GM21619 (cell line): ENCODE measurements around the gene TET3.
"Not testable (repeated sequence)": the region's sequence is repeated elsewhere in the genome, so short reads cannot be mapped to it uniquely, and the experiment has no call there.

ENCODE experiments used
- ATAC-seq: cut with Tn5 transposase; IDR thresholded peaks from one replicate; pipeline ENCODE4 v1.9.1; 2021; ENCODE audit not compliant: unreplicated experiment

The TET3 gene

GRCh38 chr2:73984203-73984921 lies at the start of gene TET3:
TET3 (plus strand) TSS chr2:73984910; CDS start chr2:73986404, 1,494 bp downstream.
- ATAC-seq = no peak

GRCh38 chr2:73935641-73936040 lies 49.1 kb upstream of the TET3 start:
- ATAC-seq = no peak

DNA sequence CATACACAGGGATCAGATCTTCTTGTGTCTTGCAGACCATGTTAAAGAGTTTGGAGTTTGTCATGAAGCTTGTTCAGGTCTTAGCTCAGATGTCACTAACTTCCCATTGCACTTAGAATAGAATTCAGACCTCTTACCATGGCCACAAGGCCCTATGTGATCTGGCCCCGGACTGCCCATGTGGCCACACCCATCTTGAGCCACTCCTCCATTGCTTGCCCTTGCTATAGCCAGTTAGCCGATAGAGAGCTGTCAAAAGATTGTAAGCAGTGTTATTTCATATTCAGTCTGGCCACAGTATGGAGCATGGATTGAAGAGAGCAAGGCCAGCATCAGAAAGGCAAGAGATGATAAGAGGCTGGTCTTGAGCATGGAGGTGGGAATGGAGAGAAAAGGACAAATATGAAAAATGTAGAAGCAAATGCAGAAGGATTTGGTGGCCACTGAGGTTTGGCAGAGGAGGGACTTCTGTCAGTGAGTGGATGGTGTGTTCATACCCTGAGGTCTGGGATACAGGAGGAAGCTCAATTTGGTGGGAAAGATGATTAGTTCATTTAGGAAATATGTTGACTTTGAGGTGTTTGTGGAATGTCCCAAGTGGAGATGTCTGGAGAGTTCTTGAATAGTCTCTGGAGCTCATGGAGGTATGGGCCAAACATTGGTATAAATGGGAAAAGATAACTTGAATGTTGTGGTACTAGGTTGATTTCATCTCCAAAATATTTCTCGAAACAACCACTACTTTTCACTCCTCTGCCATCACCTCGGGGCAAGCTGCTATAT lies 47.4 kb upstream of the TET3 start:
- no peak for ATAC-seq

- ATAC-seq = no peak
Observed at GRCh38 chr2:73937899-73938298, 46.8 kb upstream of the TET3 start.

GRCh38 chr2:73938718-73939352 lies 45.9 kb upstream of the TET3 start:
- ATAC-seq = no peak

DNA sequence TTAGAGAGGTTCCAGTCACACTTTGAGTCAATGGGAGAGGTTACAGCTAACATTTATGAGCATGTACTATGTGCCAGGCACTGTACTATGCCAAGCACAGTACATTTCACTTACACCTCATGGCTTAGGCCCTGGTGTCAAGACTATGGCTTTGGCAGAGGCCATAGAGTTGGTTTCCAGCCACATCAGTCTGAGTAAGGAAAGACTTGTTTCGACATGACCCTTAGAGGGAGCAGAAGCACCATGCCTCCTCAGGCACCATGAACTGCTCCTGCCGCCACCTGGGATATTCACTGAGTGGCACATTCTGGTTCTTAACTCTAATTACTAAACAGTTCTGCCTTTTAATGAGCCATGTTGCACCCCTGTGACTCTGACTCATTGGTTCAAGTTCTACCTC lies 45.3 kb upstream of the TET3 start:
- no peak for ATAC-seq

DNA sequence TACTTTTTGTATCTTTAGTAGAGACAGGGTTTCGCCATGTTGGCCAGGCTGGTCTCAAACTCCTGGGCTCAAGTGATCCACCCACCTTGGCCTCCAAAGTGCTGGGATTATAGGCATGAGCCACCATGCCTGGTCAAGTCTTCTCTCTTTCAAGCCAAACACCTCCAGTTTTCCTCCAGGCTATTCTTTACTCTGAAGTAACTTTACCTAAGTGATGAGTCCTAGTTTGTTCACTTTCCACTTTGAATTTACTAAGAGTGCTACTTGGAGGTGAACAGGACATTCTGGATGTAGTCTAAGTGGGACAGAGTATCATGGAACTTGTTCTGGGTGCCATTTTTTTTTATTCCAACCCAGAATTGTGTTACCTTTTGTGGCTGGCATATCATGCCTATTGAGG lies 44.6 kb upstream of the TET3 start:
- not testable (repeated sequence) for ATAC-seq

DNA sequence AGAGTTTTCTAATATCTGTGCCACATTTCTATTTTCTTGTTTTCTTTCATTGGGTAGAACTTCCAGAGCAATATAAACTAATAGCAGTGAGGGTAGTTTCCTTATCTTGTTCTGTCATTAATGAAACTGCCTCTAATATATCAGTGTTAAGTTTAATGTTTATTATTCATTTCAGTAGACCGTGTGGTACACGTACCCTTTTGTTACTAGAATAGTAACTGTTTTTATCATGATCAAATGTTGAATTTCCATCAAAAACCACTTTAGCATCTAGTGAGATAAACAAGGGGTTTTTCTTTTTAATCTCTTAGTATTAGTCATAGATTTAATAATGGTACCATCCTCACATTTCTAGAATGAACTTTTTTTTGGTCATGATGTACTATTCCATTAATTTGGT lies 42.0 kb upstream of the TET3 start:
- no peak for ATAC-seq

- ATAC-seq = no peak
Observed at GRCh38 chr2:73944714-73945113, 40.0 kb upstream of the TET3 start.

DNA sequence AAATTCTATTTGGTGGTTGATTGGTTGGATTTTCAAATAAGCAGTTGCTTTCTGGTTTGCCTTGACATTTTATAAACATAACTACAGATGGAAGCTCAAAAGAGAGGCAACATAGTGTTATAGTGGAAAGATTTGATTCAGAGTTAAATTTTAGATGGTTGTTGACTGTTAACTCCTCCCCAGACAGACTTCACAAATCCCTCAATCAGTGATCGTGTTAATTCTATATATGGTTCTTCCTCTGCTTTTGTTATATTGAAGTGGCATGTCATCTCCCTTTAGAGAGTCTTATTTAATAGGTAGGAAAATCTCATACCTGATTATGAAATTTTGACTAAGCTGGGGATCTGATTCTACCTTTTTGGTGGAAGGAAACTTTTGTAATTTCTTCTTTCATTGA lies 38.5 kb upstream of the TET3 start:
- ATAC-seq = no peak

- ATAC-seq = no peak
Observed at GRCh38 chr2:73946666-73947065, 38.0 kb upstream of the TET3 start.

- no peak for ATAC-seq
Observed at GRCh38 chr2:73947412-73948018, 37.2 kb upstream of the TET3 start.

GRCh38 chr2:73949802-73950201 lies 34.9 kb upstream of the TET3 start:
- ATAC-seq = no peak

DNA sequence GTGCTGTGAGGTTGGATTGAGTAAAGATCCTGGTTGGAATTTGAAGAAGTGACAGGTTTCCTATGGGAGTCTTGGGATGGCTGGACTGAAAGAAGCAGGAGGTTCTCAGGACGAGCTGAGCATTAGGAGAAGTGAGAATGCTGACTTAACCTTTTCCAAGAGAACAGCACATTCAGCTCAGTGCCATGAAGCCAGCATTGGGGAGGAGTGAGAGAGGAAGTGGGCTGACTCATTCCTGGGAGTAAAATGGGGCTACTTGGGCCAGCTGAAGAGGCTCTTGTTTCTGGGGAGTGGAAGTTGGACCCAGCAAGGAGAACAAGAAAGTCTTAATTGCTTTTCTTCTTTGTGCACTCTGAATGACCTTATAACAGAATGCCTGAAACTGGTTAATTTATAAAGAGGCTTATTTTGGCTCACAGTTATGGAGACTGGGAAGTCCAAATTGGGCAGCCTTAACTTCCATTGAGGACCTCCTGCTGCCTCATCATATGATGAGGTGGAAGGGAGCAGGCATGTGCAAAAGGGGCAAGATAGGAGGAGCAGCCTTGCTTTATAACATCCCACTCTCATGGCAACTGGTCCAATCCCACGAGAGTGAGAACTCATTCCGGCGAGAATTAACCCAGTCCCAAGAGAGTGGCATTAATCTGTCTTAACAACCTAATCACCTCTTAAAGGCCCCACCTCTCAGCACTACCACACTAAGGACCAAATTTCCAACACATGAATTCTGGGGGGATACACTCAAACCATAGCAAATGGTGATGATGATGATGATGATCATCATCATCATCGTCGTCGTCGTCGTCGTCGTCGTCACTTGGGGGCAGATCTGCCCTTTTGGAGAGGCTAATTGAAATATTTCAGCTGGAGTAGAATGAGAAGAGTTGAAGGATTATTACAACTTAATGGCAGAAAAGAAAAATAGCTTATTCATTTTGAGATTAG lies 31.9 kb upstream of the TET3 start:
- ATAC-seq = no peak

GRCh38 chr2:73956218-73956865 lies 28.4 kb upstream of the TET3 start:
- no peak for ATAC-seq

- ATAC-seq = no peak
Observed at GRCh38 chr2:73961274-73961673, 23.4 kb upstream of the TET3 start.

DNA sequence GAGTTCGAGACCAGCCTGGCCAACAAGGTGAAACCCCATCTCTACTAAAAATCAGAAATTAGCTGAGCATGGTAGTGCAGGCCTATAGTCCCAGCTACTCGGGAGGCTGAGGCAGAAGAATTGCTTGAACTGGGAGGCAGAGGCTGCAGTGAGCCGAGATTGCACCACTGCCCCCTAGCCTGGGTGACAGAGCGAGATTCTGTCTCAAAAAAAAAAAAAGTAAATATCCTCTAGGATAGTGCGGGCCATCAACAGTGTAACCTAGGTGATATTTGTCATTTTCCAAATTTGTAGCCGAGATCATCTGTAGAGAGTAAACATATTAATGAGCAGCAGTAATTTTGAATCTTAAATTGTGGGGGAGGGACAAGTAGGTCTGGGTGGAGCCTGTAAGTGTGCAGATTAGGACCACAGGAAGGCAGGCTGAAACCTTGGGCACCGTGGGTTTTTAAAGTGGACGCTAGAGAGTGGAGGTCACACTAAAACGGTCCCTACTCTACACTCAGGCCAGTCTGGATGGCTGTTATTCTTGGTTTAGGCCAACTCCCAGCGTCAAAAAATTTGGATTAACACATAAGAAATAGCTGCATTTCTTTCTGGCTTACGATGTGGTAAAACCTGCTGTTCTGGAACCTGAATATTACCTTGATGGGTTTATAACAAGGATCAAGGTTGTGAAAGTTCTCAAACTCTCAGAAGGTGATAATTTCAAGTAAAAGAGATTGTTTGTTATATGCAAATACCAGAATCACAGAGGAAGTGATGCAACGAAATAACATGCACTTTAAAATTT lies 22.7 kb upstream of the TET3 start:
- ATAC-seq = no peak

- ATAC-seq = no peak
Observed at GRCh38 chr2:73962798-73963197, 21.9 kb upstream of the TET3 start.
